Measurements from ENCODE around the gene NEU3.
"Not testable (repeated sequence)": the region's sequence is repeated elsewhere in the genome, so short reads cannot be mapped to it uniquely, and the experiment has no call there.

Gene NEU3

GRCh38 chr11:74988541-74989259 lies at the start of gene NEU3:
TSS of gene NEU3 (plus strand) at chr11:74988933. CDS start at chr11:74989061, 128 bp downstream.
- DNase-seq (ENCODE audit: low read depth in 3 of 3, low spot score in 1 of 3) = peak; percentile 53 to 72 (median 71)

- DNase-seq (ENCODE audit: low read depth in 3 of 3, low spot score in 1 of 3) = no peak
Observed at GRCh38 chr11:74941492-74941891, 47.2 kb upstream of the NEU3 start.

- no peak for DNase-seq (ENCODE audit: low read depth in 3 of 3, low spot score in 1 of 3)
Observed at GRCh38 chr11:74942073-74942759, 46.5 kb upstream of the NEU3 start.

GRCh38 chr11:74948546-74948897 lies 40.2 kb upstream of the NEU3 start:
- DNase-seq (ENCODE audit: low read depth in 3 of 3, low spot score in 1 of 3) = no peak

GRCh38 chr11:74948898-74949752 lies 39.6 kb upstream of the NEU3 start, which contains the start of the genes SPCS2 and XRRA1:
TSS of gene SPCS2 (plus strand) at chr11:74949266. CDS start at chr11:74949286, 20 bp downstream.
TSS of gene XRRA1 (minus strand) at chr11:74949091. CDS start at chr11:74940878, 8,213 bp downstream.
- peak; percentile 90 to 94 (median 94) for DNase-seq (ENCODE audit: low read depth in 3 of 3, low spot score in 1 of 3)

- DNase-seq (ENCODE audit: low read depth in 3 of 3, low spot score in 1 of 3) = no peak
Observed at GRCh38 chr11:74949753-74950137, 39.0 kb upstream of the NEU3 start.

GRCh38 chr11:74950374-74950969 lies 38.3 kb upstream of the NEU3 start:
- no peak for DNase-seq (ENCODE audit: low read depth in 3 of 3, low spot score in 1 of 3)

- DNase-seq (ENCODE audit: low read depth in 3 of 3, low spot score in 1 of 3) = no peak
Observed at GRCh38 chr11:74951226-74951625, 37.5 kb upstream of the NEU3 start.

GRCh38 chr11:74952752-74953151 lies 36.0 kb upstream of the NEU3 start:
- DNase-seq (ENCODE audit: low read depth in 3 of 3, low spot score in 1 of 3) = no peak

- no peak for DNase-seq (ENCODE audit: low read depth in 3 of 3, low spot score in 1 of 3)
Observed at GRCh38 chr11:74953451-74953850, 35.3 kb upstream of the NEU3 start.

GRCh38 chr11:74954199-74954598 lies 34.5 kb upstream of the NEU3 start:
- no peak for DNase-seq (ENCODE audit: low read depth in 3 of 3, low spot score in 1 of 3)

GRCh38 chr11:74956397-74957015 lies 32.2 kb upstream of the NEU3 start:
- no peak for DNase-seq (ENCODE audit: low read depth in 3 of 3, low spot score in 1 of 3)

- DNase-seq (ENCODE audit: low read depth in 3 of 3, low spot score in 1 of 3) = no peak
Observed at GRCh38 chr11:74957937-74958629, 30.6 kb upstream of the NEU3 start.

GRCh38 chr11:74960128-74960527 lies 28.6 kb upstream of the NEU3 start:
- not testable (repeated sequence) for DNase-seq (ENCODE audit: low read depth in 3 of 3, low spot score in 1 of 3)

GRCh38 chr11:74966651-74967050 lies 22.1 kb upstream of the NEU3 start:
- no peak for DNase-seq (ENCODE audit: low read depth in 3 of 3, low spot score in 1 of 3)

GRCh38 chr11:74970852-74971395 lies 17.8 kb upstream of the NEU3 start:
- no peak for DNase-seq (ENCODE audit: low read depth in 3 of 3, low spot score in 1 of 3)

GRCh38 chr11:74971424-74971823 lies 17.3 kb upstream of the NEU3 start:
- DNase-seq (ENCODE audit: low read depth in 3 of 3, low spot score in 1 of 3) = no peak

GRCh38 chr11:74978041-74978440 lies 10.7 kb upstream of the NEU3 start:
- DNase-seq (ENCODE audit: low read depth in 3 of 3, low spot score in 1 of 3) = no peak

GRCh38 chr11:74980634-74981033 lies 8.1 kb upstream of the NEU3 start:
- no peak for DNase-seq (ENCODE audit: low read depth in 3 of 3, low spot score in 1 of 3)

- no peak for DNase-seq (ENCODE audit: low read depth in 3 of 3, low spot score in 1 of 3)
Observed at GRCh38 chr11:74981888-74982287, 6.8 kb upstream of the NEU3 start.

All from stimulated activated CD4-positive, alpha-beta T cell treated with anti-CD3 and anti-CD28 coated beads, TNF-alpha, amount 100 ng/mL, for 1 hour (primary cell).